GM18511 (cell line): ENCODE data around the gene IBTK.
"Not testable (repeated sequence)": the region's sequence is repeated elsewhere in the genome, so short reads cannot be mapped to it uniquely, and the experiment has no call there.

ENCODE experiments used
- ATAC-seq: cut with Tn5 transposase; IDR thresholded peaks from one replicate; pipeline ENCODE4 v1.9.1; 2021; ENCODE audit warnings: mild to moderate bottlenecking, moderate library complexity; ENCODE audit not compliant: unreplicated experiment

The IBTK gene

GRCh38 chr6:82179415-82179814 lies 68.1 kb downstream of the IBTK start:
- ATAC-seq, result no peak

DNA sequence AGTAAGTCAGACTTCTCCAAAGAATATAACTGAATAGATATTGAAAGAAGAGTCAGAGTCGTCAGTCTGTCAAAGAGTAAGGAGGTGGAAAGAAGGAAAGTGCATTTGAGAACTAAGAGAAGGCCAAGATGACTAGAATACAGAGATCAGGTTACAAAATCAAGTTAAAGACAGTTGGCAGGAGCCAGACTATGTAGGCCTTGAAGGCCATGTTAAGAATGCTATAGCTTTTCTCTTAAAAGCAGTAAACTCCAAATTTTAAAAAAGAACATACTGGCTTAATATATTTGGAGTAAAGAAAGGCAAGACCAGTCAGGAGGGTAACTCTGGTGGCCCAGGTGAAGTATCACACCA lies 68.8 kb downstream of the IBTK start:
- ATAC-seq, result no peak

DNA sequence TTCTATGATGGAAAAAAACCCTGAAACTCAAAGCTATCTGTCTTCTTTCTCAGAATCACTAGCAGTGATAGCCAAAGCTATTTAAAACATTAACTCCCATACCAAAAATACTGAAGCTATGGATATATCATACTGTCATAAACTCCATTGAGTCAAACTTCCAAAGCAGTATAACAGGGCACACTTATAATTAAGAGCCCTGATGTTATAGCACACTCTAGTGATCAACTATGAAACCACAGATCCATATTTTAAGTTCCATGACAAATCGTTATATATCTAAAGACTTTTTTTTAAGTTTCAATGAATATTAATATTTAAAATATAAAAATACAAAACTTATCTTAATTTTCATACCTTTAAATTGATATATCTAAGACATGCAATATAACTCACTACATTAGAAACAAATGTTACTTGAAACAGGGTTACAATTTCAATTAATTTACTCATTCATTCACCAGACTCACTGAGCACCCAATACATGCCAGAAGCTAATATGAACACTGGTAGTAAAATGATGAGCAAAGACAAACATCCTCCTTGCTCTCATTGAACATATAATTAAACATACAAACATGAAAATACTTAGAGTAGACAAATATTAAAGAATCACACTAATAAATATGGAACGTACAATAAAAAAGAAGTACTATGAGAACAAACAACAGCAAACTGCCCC lies 69.3 kb downstream of the IBTK start:
- no peak for ATAC-seq

- ATAC-seq, result no peak
These were observed 70.9 kb downstream of the IBTK start for GRCh38 chr6:82176616-82177015.

- no peak for ATAC-seq
These were observed 75.0 kb downstream of the IBTK start for GRCh38 chr6:82172594-82172993.

DNA sequence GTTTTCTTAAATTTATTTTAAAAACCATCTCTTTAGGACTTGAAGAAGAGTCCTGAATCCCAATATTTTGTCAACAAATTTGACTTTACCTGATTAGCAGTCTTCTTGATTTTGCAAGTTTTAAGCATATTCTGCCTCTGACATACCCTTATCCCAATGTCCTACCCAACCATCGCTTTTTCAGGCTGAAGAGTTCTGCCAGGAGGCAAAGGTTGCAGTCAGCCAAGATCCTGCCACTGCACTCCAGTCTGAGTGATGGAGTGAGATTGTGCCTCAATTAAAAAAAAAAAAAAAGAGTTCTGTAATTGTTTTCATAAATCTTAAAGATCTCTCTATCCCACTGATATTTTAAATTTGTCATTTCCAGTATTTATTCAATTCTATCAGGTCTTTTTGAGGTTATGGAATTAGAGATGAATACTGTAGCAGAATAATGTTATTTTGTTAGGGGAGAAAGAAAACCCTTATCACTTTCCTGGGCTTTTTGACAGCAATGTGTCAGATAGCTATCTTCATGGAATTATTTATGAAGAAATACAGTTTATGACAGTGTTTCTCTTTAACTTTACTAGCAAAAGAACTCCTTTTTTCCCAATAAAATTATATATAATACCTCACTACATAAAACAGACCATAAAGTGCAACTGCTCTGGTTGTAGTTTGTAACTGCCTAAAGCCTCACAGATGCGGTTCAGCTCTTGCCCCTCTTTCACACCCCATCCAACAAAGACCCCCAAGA lies 78.2 kb downstream of the IBTK start:
- ATAC-seq, result no peak

GRCh38 chr6:82166493-82166892 lies 81.1 kb downstream of the IBTK start:
- ATAC-seq, result no peak

- ATAC-seq, result no peak
These were observed 87.1 kb downstream of the IBTK start for GRCh38 chr6:82160255-82160990.

GRCh38 chr6:82152786-82153185 lies 94.8 kb downstream of the IBTK start:
- ATAC-seq, result not testable (repeated sequence)

DNA sequence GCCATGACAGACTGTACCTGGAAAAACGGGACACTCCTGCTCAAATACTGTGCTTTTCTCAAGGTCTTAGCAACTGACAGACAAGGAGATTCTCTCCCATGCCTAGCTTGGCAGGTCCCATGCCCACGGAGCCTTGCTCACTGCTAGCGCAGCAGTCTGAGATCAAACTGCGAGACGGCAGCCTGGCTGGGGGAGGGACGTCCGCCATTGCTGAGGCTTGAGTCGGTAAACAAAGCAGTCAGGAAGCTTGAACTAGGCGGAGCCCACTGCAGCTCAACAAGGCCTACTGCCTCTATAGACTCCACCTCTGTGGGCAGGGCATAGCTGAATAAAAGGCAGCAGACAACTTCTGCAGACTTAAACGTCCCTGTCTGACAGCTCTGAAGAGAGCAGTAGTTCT lies 96.4 kb downstream of the IBTK start:
- ATAC-seq, result not testable (repeated sequence)

- ATAC-seq, result no peak
These were observed 101.6 kb downstream of the IBTK start for GRCh38 chr6:82145926-82146452.

DNA sequence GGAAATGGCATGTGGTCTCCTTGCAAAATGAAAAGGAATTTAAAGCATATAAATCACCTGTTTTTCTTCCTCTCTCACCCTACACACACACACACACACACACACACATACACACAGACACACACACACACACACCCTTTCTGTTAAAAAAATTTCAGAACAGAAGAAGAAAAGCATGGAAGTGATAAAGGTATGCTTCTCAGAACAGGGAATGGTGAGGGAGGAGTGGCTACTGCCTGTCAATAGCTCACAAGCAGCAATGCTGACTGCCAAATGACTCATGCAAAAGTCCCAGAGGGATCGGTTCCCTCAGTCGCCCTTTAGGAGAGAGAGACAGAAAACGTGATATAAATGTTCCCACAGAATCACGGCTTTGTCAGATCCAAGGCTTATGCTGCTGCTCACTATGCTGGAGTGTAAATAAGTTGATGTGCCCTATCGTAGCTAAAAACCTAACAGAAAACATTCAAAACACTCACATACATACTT lies 102.6 kb downstream of the IBTK start:
- ATAC-seq, result no peak

DNA sequence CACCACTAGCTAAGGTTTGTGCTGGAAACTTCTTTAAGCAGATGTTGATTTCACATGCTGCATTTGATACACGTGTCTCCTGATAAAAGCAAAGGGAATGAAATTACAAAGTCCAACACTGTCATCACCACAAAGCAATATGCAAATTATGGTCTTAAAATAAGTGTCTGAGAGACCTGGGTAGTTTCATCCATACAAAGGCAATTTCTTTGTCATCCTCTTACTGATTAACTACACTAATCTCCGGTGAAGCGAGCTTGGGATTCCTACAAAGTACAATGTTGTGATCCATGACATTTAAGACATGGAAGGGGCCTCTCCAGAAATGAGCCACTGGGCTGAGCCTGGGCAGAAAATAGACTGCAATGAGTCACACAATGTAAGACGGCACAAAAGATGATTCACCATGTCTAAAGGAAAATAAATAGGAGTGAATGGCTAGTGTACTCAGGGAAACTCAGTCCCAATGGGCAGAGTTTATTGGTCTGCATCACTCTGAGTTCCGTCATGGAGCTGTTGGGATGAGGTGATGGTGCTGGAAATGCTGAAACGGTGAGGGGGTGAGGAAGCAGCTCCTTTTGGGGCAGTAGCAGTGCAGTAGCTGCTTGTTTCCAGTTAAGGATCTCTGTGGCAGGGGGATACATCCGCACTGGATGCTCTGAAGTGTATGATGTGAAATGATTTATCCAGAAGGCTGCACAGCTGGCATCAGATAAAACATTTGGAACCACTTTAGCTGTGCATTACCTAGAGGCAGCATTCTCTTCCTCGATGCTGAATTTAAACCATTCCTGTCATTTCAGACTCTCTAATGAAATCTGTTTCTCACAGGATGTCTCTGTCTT lies 103.3 kb downstream of the IBTK start:
- peak; percentile 90 for ATAC-seq

GRCh38 chr6:82143041-82143481 lies 104.5 kb downstream of the IBTK start:
- ATAC-seq, result no peak

- no peak for ATAC-seq
These were observed 105.0 kb downstream of the IBTK start for GRCh38 chr6:82142524-82142923.

- no peak for ATAC-seq
These were observed 109.3 kb downstream of the IBTK start for GRCh38 chr6:82138075-82138791.

- no peak for ATAC-seq
These were observed 116.1 kb downstream of the IBTK start for GRCh38 chr6:82131441-82131840.

DNA sequence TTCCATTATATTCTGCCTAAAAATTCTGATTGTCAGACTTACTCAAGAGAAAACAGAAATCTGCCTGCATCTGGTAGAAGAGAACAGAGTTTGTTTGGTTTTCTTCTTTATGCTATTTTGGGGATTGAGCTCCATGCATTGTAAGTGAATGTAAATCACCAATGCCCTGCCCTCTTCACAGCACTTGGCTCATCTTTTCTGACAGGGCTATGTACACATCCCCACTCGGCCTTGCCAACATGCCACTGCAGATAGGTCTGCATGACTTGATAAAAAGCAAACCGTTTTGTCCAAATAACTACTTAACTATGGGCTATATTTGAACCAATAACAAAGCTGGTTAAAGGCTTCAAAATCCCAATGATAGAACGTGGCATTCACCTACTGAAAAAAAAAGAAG lies 117.7 kb downstream of the IBTK start:
- no peak for ATAC-seq

DNA sequence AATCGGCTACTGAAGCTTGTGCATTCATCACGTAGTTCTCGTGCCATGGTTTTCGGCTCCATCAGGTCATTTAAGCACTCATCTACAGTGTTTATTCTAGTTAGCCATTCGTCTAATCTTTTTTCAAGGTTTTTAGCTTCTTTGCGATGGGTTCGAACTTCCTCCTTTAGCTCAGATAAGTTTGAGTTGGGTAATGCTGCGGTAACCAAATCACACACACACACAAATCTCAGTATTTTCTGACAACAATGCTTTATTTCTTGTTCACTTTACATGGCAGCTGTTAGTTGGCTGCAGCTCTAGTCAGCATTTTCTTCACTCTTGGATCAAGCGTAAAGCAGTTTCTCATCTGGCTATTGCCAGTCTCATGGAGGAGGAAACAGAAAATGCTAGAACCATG lies 118.6 kb downstream of the IBTK start:
- not testable (repeated sequence) for ATAC-seq

DNA sequence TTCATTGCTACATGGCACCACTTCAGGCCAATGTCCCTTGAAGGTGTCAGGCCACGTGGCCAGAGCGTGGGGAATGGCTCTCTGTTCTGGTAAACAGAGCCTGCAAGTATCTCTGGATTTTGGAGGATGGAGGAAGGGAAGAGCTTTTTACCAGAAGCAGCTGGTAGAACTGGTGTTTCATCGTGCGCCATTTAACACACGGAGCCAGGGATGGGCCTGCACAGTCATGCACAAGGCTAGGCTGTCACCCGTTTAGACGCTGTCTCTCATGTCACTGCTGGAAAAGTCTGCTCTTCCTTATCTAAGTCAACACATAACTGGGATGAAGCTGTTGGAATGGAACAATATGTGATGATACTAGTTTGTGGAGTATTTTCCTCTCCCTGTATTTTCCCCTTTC lies 123.9 kb downstream of the IBTK start:
- ATAC-seq, result no peak
